SK-N-SH (cell line): ENCODE measurements around the gene SIL1. TPM values are rescaled to one million over a fixed set of nuclear protein-coding genes. Genes with fewer than 3 reads are reported as not detected.

Experiments
- CTCF ChIA-PET: fragments of 300-600, 350-600 bp; formaldehyde crosslinking; extraction: SDS; loops from one replicate; lab custom pipeline; 2021; lab: Yijun Ruan, JAX
- POLR2A ChIA-PET: fragments of 350-600 bp; sonication (Branson Sonifier 250); formaldehyde crosslinking; extraction: SDS; loops from one replicate; lab custom pipeline; 2020; ENCODE audit warnings: antibody characterized with exemption, inconsistent platforms; lab: Yijun Ruan, JAX
- DNase-seq: peaks from one replicate; pipeline ENCODE4 v3.0.0; 2012
- H2AFZ ChIP-seq: fragments of 200-600 bp; sonication (generic); 2 replicates; pipeline ENCODE4 v1.8.1; 2016; ENCODE audit warnings: antibody characterized with exemption, mild to moderate bottlenecking, low read depth
- H3F3A ChIP-seq: fragments of 200-600 bp; sonication (generic); replicated peaks from 2 replicates; pipeline ENCODE3; 2016; ENCODE audit warnings: antibody characterized with exemption, mild to moderate bottlenecking; ENCODE audit not compliant: insufficient read depth
- H3K27ac ChIP-seq, 2 experiments: fragments of 200-500 bp in 1 of 2; fragments of 200-600 bp in 1 of 2; sonication (Bioruptor generic) in 1 of 2; sonication (generic), shearing (Covaris generic) in 1 of 2; 2 replicates each; pipeline versions ENCODE4 v1.5.1 to v1.6.1; 2014 to 2016; ENCODE audit warnings: low read depth in 2 of 2, inconsistent platforms in 1 of 2, low read length in 1 of 2, mild to moderate bottlenecking in 1 of 2, mixed read lengths in 1 of 2
- H3K27me3 ChIP-seq: fragments of 200-600 bp; sonication (generic), shearing (Covaris generic); 2 replicates; pipeline ENCODE4 v1.6.1; 2016; ENCODE audit warnings: mixed run types; ENCODE audit not compliant: insufficient read depth
- H3K36me3 ChIP-seq, 2 experiments: fragments of 200-500 bp in 1 of 2; fragments of 200-600 bp in 1 of 2; sonication (Bioruptor generic) in 1 of 2; sonication (generic) in 1 of 2; replicated peaks in 1 of 2; 2 replicates each; pipeline versions ENCODE3 to v1.5.1; 2014 to 2016; ENCODE audit warnings: low read length in 1 of 2, mild to moderate bottlenecking in 1 of 2; ENCODE audit not compliant: insufficient read depth in 2 of 2, control insufficient read depth in 1 of 2
- H3K4me1 ChIP-seq, 2 experiments: fragments of 200-500 bp in 1 of 2; fragments of 200-600 bp in 1 of 2; sonication (Bioruptor generic) in 1 of 2; sonication (generic), shearing (Covaris generic) in 1 of 2; 2 replicates each; pipeline versions ENCODE4 v1.5.1 to v1.6.1; 2014 to 2016; ENCODE audit warnings: low read depth in 1 of 2, low read length in 1 of 2, mixed run types in 1 of 2; ENCODE audit not compliant: insufficient read depth in 2 of 2, control insufficient read depth in 1 of 2
- H3K4me2 ChIP-seq: fragments of 200-600 bp; sonication (generic), shearing (Covaris generic); 2 replicates; pipeline ENCODE4 v1.6.1; 2017; ENCODE audit warnings: mixed run types
- H3K4me3 ChIP-seq, 2 experiments: fragments of 200-500 bp in 1 of 2; fragments of 200-600 bp in 1 of 2; sonication (Bioruptor generic) in 1 of 2; sonication (generic), shearing (Covaris generic) in 1 of 2; 2 replicates each; pipeline versions ENCODE4 v1.5.1 to v1.8.1; 2014 to 2016; ENCODE audit warnings: low read depth in 2 of 2, inconsistent platforms in 1 of 2, low read length in 1 of 2, mild to moderate bottlenecking in 1 of 2, mixed read lengths in 1 of 2, moderate library complexity in 1 of 2
- H3K79me2 ChIP-seq: fragments of 200-600 bp; sonication (generic); 2 replicates; pipeline ENCODE4 v1.8.1; 2017; ENCODE audit warnings: mild to moderate bottlenecking; ENCODE audit not compliant: insufficient read depth
- H3K9ac ChIP-seq: fragments of 200-600 bp; sonication (generic); 2 replicates; pipeline ENCODE4 v1.6.1; 2017; ENCODE audit warnings: mixed run types
- H3K9me2 ChIP-seq: fragments of 200-600 bp; sonication (generic); 2 replicates; pipeline ENCODE4 v1.6.1; 2017; ENCODE audit warnings: mixed run types
- H3K9me3 ChIP-seq: fragments of 200-600 bp; sonication (generic); 2 replicates; pipeline ENCODE4 v1.6.1; 2017; ENCODE audit warnings: mixed run types, mild to moderate bottlenecking, moderate library complexity
- H4K20me1 ChIP-seq: fragments of 200-600 bp; sonication (generic); 2 replicates; pipeline ENCODE4 v1.6.1; 2017; ENCODE audit warnings: mild to moderate bottlenecking, mixed run types; ENCODE audit not compliant: insufficient read depth
- CTCF ChIP-seq: fragments of 200-600 bp; sonication (generic); IDR thresholded peaks from 2 replicates; pipeline ENCODE4 v1.6.1; 2017; ENCODE audit warnings: antibody characterized with exemption, mild to moderate bottlenecking, moderate library complexity
- ELF1 ChIP-seq: IDR thresholded peaks from 2 replicates; pipeline ENCODE4 v1.4.0; 2012
- EP300 ChIP-seq, 2 experiments: IDR thresholded peaks; 2 replicates each; pipeline versions ENCODE4 v1.4.0 to v1.6.1; 2012; ENCODE audit warnings: borderline replicate concordance in 1 of 2, low read depth in 1 of 2, low read length in 1 of 2
- FOSL2 ChIP-seq: IDR thresholded peaks from 2 replicates; pipeline ENCODE4 v1.4.0; 2012; ENCODE audit warnings: low read depth, mild to moderate bottlenecking, moderate library complexity, borderline replicate concordance
- FOXM1 ChIP-seq: IDR thresholded peaks from 2 replicates; pipeline ENCODE4 v1.4.0; 2012; ENCODE audit warnings: low read depth, mild to moderate bottlenecking
- GABPA ChIP-seq: IDR thresholded peaks from 2 replicates; pipeline ENCODE4 v1.4.0; 2012; ENCODE audit warnings: low read depth, mild to moderate bottlenecking
- GATA2 ChIP-seq: sonication (generic); formaldehyde crosslinking; IDR thresholded peaks from 2 replicates; pipeline ENCODE4 v1.5.0; 2020; ENCODE audit warnings: mild to moderate bottlenecking, missing genetic modification reagents
- JUND ChIP-seq: IDR thresholded peaks from 2 replicates; pipeline ENCODE4 v1.4.0; 2012
- MEF2A ChIP-seq: IDR thresholded peaks from 2 replicates; pipeline ENCODE4 v1.4.0; 2012; ENCODE audit warnings: low read depth, borderline replicate concordance
- MXI1 ChIP-seq: IDR thresholded peaks from 2 replicates; pipeline ENCODE4 v1.6.1; 2012; ENCODE audit warnings: mild to moderate bottlenecking, low read depth, low read length, improper control_type of control experiment
- PBX3 ChIP-seq: IDR thresholded peaks from 2 replicates; pipeline ENCODE4; 2012
- POLR2AphosphoS5 ChIP-seq: IDR thresholded peaks from 2 replicates; pipeline ENCODE4 v1.6.1; 2012; ENCODE audit warnings: low read depth, low read length
- REST ChIP-seq: IDR thresholded peaks from 2 replicates; pipeline ENCODE4 v1.6.1; 2012; ENCODE audit warnings: mild to moderate bottlenecking, low read depth, low read length, moderate library complexity
- SIN3A ChIP-seq: IDR thresholded peaks from 2 replicates; pipeline ENCODE4 v1.6.1; 2012; ENCODE audit warnings: low read depth, mild to moderate bottlenecking, low read length, moderate library complexity, borderline replicate concordance
- SMC3 ChIP-seq: IDR thresholded peaks from 2 replicates; pipeline ENCODE4 v1.6.1; 2012; ENCODE audit warnings: low read depth, low read length, improper control_type of control experiment
- TAF1 ChIP-seq: IDR thresholded peaks from 2 replicates; pipeline ENCODE4 v1.6.1; 2012; ENCODE audit warnings: low read depth, mild to moderate bottlenecking, low read length, moderate library complexity, borderline replicate concordance
- USF2 ChIP-seq: fragments of 150-350 bp; IDR thresholded peaks from 2 replicates; pipeline ENCODE4 v1.6.1; 2017; ENCODE audit warnings: antibody characterized with exemption, low read length, low read depth, borderline replicate concordance
- YY1 ChIP-seq: IDR thresholded peaks from 2 replicates; pipeline ENCODE4 v1.4.0; 2012; ENCODE audit warnings: low read depth, mild to moderate bottlenecking
- ZBTB33 ChIP-seq: IDR thresholded peaks from 2 replicates; pipeline ENCODE4 v1.4.0; 2012; ENCODE audit warnings: low read depth, borderline replicate concordance
- WGBS: methylation state at CpG from one replicate; pipeline ENCODE4 v1.1.6; 2017; ENCODE audit warnings: low lambda C conversion rate; 5-methylcytosine and 5-hydroxymethylcytosine counted together
- polyA plus RNA-seq, 3 experiments: library from polyadenylated mRNA; depleted of rRNA; stranded (reverse); fragments of >200 nt; gene quantifications; 2 replicates each; pipeline ENCODE4 v1.2.3, GENCODE V29; 2012

The SIL1 gene
- polyA plus RNA-seq, 1 of the 3 experiments (the other 2 are of a cell fraction) = 25.9 TPM

GRCh38 chr5:138983984-138984383 is 214.2 kb downstream of the SIL1 start:
- Histone ChIP-seq H3K27ac (no peak overlapping the region), H3K9me2 (no peaks in the 10 kb centered on the region), H4K20me1 (no peaks in the 10 kb centered on the region), H2AFZ (no peak overlapping the region), H3K4me3 (no peak overlapping the region), H3F3A (no peaks in the 10 kb centered on the region), H3K4me1 (peaks cover 14% of the 10 kb centered on the region in 2 experiments; a peak in 2 of 4 replicates), H3K27me3 (no peaks in the 10 kb centered on the region), H3K4me2 (no peak overlapping the region), H3K36me3 (no peaks in the 10 kb centered on the region), H3K79me2 (no peaks in the 10 kb centered on the region), H3K9me3 (no peaks in the 10 kb centered on the region), H3K9ac (no peak overlapping the region)
- ChIA-PET CTCF (interaction anchor here (0.9 to 3.3 kb wide), 2 partner anchors 10 to 38 kb away, joined by 3 to 9 read pairs; no protein-coding TSS in a partner anchor), POLR2A (no interaction called here)
- 85% methylated on average over 2 of the region's 2 CpGs for WGBS
- no peak for TF ChIP-seq SIN3A
- no peak for TF ChIP-seq YY1
- TF ChIP-seq MXI1 = no peak
- TF ChIP-seq SMC3 = no peak
- no peak for TF ChIP-seq POLR2AphosphoS5
- no peak for TF ChIP-seq JUND
- no peak for TF ChIP-seq FOSL2
- no peak for TF ChIP-seq GATA2 (CRISPR knock-in tag)
- no peak for TF ChIP-seq ZBTB33
- TF ChIP-seq EP300 (IDR thresholded peaks at IDR 0.05; ENCODE audit: borderline replicate concordance in 1 of 2, low read depth in 1 of 2, low read length in 1 of 2) = no peak
- TF ChIP-seq PBX3 = no peak
- no peak for DNase-seq

GRCh38 chr5:138981586-138981985 is 216.6 kb downstream of the SIL1 start:
- Histone ChIP-seq H3K79me2 (no peaks in the 10 kb centered on the region), H3K4me3 (no peak overlapping the region), H3K4me1 (peaks cover 14% of the 10 kb centered on the region in 2 experiments; a peak in 2 of 4 replicates), H3K36me3 (no peaks in the 10 kb centered on the region), H3K9me3 (no peaks in the 10 kb centered on the region), H3K27me3 (no peaks in the 10 kb centered on the region), H3K9ac (no peak overlapping the region), H2AFZ (no peak overlapping the region), H3F3A (no peaks in the 10 kb centered on the region), H4K20me1 (no peaks in the 10 kb centered on the region), H3K9me2 (no peaks in the 10 kb centered on the region), H3K27ac (peak overlapping the region in 1 of 2 experiments; percentile 39; a peak in 2 of 4 replicates), H3K4me2 (no peak overlapping the region)
- no peak for DNase-seq
- ChIA-PET POLR2A (no interaction called here), CTCF (interaction anchor here (0.7 kb wide), 1 partner anchor 207 kb away, joined by 3 read pairs; no protein-coding TSS in a partner anchor)
- 95% methylated on average over 7 of the region's 7 CpGs for WGBS
- TF ChIP-seq GABPA (no peak), YY1 (no peak), CTCF (no peak), MEF2A (no peak), FOXM1 (no peak), MXI1 (no peak), ELF1 (no peak), TAF1 (no peak), REST (no peak), USF2 (no peak), POLR2AphosphoS5 (no peak)
